HepG2 (cell line): ENCODE results near the gene ANO2. TPM values are rescaled to one million over a fixed set of nuclear protein-coding genes. Genes with fewer than 3 reads are reported as not detected.
A peak's percentile ranks its signal among the peaks of the same experiment; 100 is the strongest.

Source experiments
- AHR ChIP-seq: IDR thresholded peaks from 2 replicates; pipeline ENCODE4 v1.6.1; 2018; ENCODE audit warnings: missing genetic modification reagents, missing compliant biosample characterization
- CEBPG ChIP-seq: IDR thresholded peaks from 2 replicates; pipeline ENCODE4 v1.6.1; 2016
- ELF3 ChIP-seq: IDR thresholded peaks from 2 replicates; pipeline ENCODE4 v1.6.1; 2016; ENCODE audit warnings: missing genetic modification reagents, missing compliant biosample characterization
- GATAD2A ChIP-seq: IDR thresholded peaks from 2 replicates; pipeline ENCODE4 v1.6.1; 2016
- HNRNPH1 ChIP-seq: fragments of 200-400 bp; formaldehyde crosslinking; optimal IDR thresholded peaks from 2 replicates; pipeline ENCODE3; 2017; ENCODE audit warnings: mild to moderate bottlenecking, low read depth, low read length
- MXI1 ChIP-seq: IDR thresholded peaks from 3 replicates; pipeline ENCODE4 v1.6.1; 2012; ENCODE audit warnings: low read depth, low read length, inconsistent platforms, borderline replicate concordance
- NFIB ChIP-seq: sonication (generic); formaldehyde crosslinking; IDR thresholded peaks from 2 replicates; pipeline ENCODE4 v1.9.0; 2021; ENCODE audit warnings: missing genetic modification reagents, mild to moderate bottlenecking, borderline replicate concordance
- RARA ChIP-seq: IDR thresholded peaks from 2 replicates; pipeline ENCODE4 v1.6.1; 2016; ENCODE audit warnings: missing genetic modification reagents, missing compliant biosample characterization
- SMC3 ChIP-seq: IDR thresholded peaks from 2 replicates; pipeline ENCODE4 v1.6.1; 2011; ENCODE audit warnings: low read length, improper control_type of control experiment
- TEAD3 ChIP-seq: optimal IDR thresholded peaks from 2 replicates; pipeline ENCODE3; 2016; ENCODE audit warnings: borderline replicate concordance
- ZMYM3 ChIP-seq: sonication (generic); formaldehyde crosslinking; IDR thresholded peaks from 2 replicates; pipeline ENCODE4 v1.5.1; 2020; ENCODE audit warnings: mild to moderate bottlenecking, missing genetic modification reagents
- ZNF260 ChIP-seq: sonication (generic); formaldehyde crosslinking; IDR thresholded peaks from 2 replicates; pipeline ENCODE4 v1.4.0; 2020; ENCODE audit warnings: missing genetic modification reagents, low read depth, mild to moderate bottlenecking, borderline replicate concordance
- ZNF512B ChIP-seq: sonication (generic); formaldehyde crosslinking; IDR thresholded peaks from 2 replicates; pipeline ENCODE4 v1.5.1; 2020; ENCODE audit warnings: missing genetic modification reagents, mild to moderate bottlenecking, borderline replicate concordance
- ZNF557 ChIP-seq: sonication (generic); formaldehyde crosslinking; IDR thresholded peaks from 2 replicates; pipeline ENCODE4 v1.4.0; 2020; ENCODE audit warnings: missing genetic modification reagents
- ZNF687 ChIP-seq: sonication (generic); formaldehyde crosslinking; IDR thresholded peaks from 2 replicates; pipeline ENCODE4 v1.5.1; 2020; ENCODE audit warnings: mild to moderate bottlenecking, missing genetic modification reagents, moderate library complexity
- polyA plus RNA-seq, 8 experiments: library from polyadenylated mRNA; depleted of rRNA in 3 of 8; stranded (reverse) in 7 of 8; unstranded in 1 of 8; fragments of >200 nt; fragmentation: Illumina TruSeq in 4 of 8; extraction: Trizol in 4 of 8; gene quantifications; 2 replicates each; pipeline versions ENCODE4 v1.2.1 to v1.2.3, GENCODE V29; 2011 to 2016; ENCODE audit warnings: low read depth in 4 of 8, missing spikeins in 1 of 8, mixed read lengths in 1 of 8; ENCODE audit not compliant: insufficient read depth in 1 of 8
- total RNA-seq, 5 experiments: library from RNA; depleted of rRNA; stranded (reverse); fragments of >200 nt; fragmentation: Illumina TruSeq; extraction: Trizol; gene quantifications; 2 replicates each; pipeline ENCODE4 v1.2.3, GENCODE V29; 2016; ENCODE audit warnings: low read depth in 1 of 5
- TF ChIP-seq, protein P1 (sequence below): sonication (generic); formaldehyde crosslinking; IDR thresholded peaks from 2 replicates; pipeline ENCODE4 v1.5.1; 2020; ENCODE audit warnings: mild to moderate bottlenecking, missing genetic modification reagents
- TF ChIP-seq, protein P2 (sequence below): sonication (generic); formaldehyde crosslinking; IDR thresholded peaks from 2 replicates; pipeline ENCODE4 v1.5.0; 2020; ENCODE audit warnings: missing genetic modification reagents, mild to moderate bottlenecking, borderline replicate concordance

Gene ANO2
- total and polyA plus RNA-seq, 2 of the 13 experiments (the other 11 are each of a cell fraction or from before 2014, with no cell fraction given) = 0.18 TPM; not detected in 1

DNA sequence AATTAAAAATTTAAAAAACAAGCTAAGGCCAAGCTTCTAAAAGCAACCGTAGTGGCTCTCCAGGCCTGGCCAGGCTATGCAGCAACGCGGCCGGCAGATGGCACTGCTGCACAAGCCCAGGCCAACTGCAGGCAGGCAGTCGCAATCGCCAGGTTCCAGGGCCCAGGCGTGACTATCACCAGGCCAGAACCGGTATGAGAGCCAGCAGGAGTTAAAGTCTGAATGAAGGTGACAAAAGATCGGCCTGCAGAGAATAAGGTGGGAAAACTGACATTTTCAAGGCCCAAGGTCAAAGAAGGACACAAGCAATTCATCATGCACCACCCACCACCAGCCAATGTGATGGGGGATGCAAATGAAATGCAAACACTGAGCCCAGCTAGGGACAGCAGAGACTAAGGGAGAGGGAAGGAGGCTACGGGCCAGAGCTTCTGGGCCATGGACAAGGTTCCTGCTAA, 43.6 kb upstream of the ANO2 start (continued):
- TF ChIP-seq ZNF512B (peak; percentile 79; the same call in 1 of the 2 replicates), TEAD3 (CRISPR knock-in tag) (peak; percentile 36), ZMYM3 (CRISPR knock-in tag) (no peak), SMC3 (peak; percentile 61), ZNF687 (CRISPR knock-in tag) (peak; percentile 53), CEBPG (CRISPR knock-in tag) (peak; percentile 55), RARA (CRISPR knock-in tag) (0 out of 2 replicates have a peak, but pooled peaks have one; percentile 8), HNRNPH1 (no peak), NFIB (CRISPR knock-in tag) (no peak), MXI1 (peak; percentile 30; the same call in 1 of the 3 replicates), ELF3 (CRISPR knock-in tag) (0 out of 2 replicates have a peak, but pooled peaks have one; percentile 36), ZNF557 (0 out of 2 replicates have a peak, but pooled peaks have one; percentile 44), AHR (CRISPR knock-in tag) (peak; percentile 58; the same call in 1 of the 2 replicates), GATAD2A (CRISPR knock-in tag) (0 out of 2 replicates have a peak, but pooled peaks have one; percentile 18), ZNF260 (CRISPR knock-in tag) (no peak)
- TF ChIP-seq, protein P1, sequence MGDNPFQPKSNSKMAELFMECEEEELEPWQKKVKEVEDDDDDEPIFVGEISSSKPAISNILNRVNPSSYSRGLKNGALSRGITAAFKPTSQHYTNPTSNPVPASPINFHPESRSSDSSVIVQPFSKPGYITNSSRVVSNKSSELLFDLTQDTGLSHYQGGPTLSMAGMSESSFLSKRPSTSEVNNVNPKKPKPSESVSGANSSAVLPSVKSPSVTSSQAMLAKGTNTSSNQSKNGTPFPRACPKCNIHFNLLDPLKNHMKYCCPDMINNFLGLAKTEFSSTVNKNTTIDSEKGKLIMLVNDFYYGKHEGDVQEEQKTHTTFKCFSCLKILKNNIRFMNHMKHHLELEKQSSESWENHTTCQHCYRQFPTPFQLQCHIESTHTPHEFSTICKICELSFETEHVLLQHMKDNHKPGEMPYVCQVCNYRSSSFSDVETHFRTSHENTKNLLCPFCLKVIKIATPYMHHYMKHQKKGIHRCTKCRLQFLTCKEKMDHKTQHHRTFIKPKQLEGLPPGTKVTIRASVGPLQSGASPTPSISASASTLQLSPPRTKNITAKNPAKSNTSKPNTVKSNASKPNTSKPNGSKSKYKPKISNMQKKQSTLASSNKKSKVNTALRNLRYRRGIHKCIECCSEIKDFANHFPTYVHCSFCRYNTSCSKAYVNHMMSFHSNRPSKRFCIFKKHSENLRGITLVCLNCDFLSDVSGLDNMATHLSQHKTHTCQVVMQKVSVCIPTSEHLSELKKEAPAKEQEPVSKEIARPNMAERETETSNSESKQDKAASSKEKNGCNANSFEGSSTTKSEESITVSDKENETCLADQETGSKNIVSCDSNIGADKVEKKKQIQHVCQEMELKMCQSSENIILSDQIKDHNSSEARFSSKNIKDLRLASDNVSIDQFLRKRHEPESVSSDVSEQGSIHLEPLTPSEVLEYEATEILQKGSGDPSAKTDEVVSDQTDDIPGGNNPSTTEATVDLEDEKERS (CRISPR knock-in tag) = no peak
- TF ChIP-seq, protein P2, sequence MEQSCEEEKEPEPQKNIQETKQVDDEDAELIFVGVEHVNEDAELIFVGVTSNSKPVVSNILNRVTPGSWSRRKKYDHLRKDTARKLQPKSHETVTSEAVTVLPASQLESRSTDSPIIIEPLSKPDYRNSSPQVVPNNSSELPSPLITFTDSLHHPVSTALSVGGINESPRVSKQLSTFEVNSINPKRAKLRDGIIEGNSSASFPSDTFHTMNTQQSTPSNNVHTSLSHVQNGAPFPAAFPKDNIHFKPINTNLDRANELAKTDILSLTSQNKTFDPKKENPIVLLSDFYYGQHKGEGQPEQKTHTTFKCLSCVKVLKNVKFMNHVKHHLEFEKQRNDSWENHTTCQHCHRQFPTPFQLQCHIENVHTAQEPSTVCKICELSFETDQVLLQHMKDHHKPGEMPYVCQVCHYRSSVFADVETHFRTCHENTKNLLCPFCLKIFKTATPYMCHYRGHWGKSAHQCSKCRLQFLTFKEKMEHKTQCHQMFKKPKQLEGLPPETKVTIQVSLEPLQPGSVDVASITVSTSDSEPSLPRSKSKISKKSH (CRISPR knock-in tag) = peak; percentile 29; the same call in 1 of the 2 replicates
